Thoracic aorta (tissue), 2 donors: ENCODE data around the gene MAP3K9. TPM values are rescaled to one million over a fixed set of nuclear protein-coding genes. Genes with fewer than 3 reads are reported as not detected.

ENCODE experiments used
- ATAC-seq: fragments of 150-250 bp; one replicate; pipeline ENCODE4 v1.8.0; 2017; ENCODE audit warnings: low read depth; ENCODE audit not compliant: insufficient number of reproducible peaks, low FRiP score
- DNase-seq: peaks from one replicate; pipeline ENCODE4 v3.0.0-alpha.2; 2020; ENCODE audit warnings: low spot score
- H3K27ac ChIP-seq, 2 donors: fragments of 200-600 bp; sonication (generic); 1 replicate in 1 of 2; 2 replicates in 1 of 2; pipeline ENCODE4 v1.5.1; 2016; ENCODE audit warnings: mild to moderate bottlenecking in 2 of 2, moderate library complexity in 2 of 2
- H3K27me3 ChIP-seq: fragments of 200-600 bp; sonication (generic); replicated peaks from 2 replicates; pipeline ENCODE4 v1.6.0; 2016; ENCODE audit warnings: mild to moderate bottlenecking; ENCODE audit not compliant: insufficient read depth
- H3K36me3 ChIP-seq: fragments of 200-600 bp; sonication (generic); one replicate; pipeline ENCODE4 v1.5.1; 2016
- H3K4me1 ChIP-seq, 2 donors: fragments of 200-600 bp; sonication (generic); 1 replicate in 1 of 2; 2 replicates in 1 of 2; pipeline versions ENCODE4 v1.5.1 to v1.6.0; 2016; ENCODE audit warnings: low read depth in 2 of 2, mild to moderate bottlenecking in 1 of 2; ENCODE audit not compliant: control insufficient read depth in 1 of 2
- H3K4me3 ChIP-seq: fragments of 200-600 bp; sonication (generic); 2 replicates; pipeline ENCODE4 v1.5.1; 2016; ENCODE audit warnings: mild to moderate bottlenecking
- H3K9me3 ChIP-seq: fragments of 200-600 bp; sonication (generic); 2 replicates; pipeline ENCODE4 v1.5.1; 2016
- CTCF ChIP-seq: fragments of 200-600 bp; sonication (generic); IDR thresholded peaks from one replicate; pipeline ENCODE4 v1.5.1; 2019; ENCODE audit warnings: antibody characterized with exemption
- total RNA-seq, 2 donors: library from RNA; depleted of rRNA; stranded (reverse); fragments of >200 nt; gene quantifications; one replicate each; pipeline versions ENCODE4 v1.1.0 to v1.2.3, GENCODE V29; 2016

MAP3K9 gene
- total RNA-seq, 2 donors from 2014 or later, result 0.63 to 1.1 TPM

GRCh38 chr14:70713511-70713916, 95.8 kb downstream of the MAP3K9 start:
- Histone ChIP-seq H3K36me3 (no peaks in the 10 kb centered on the region), H3K27ac (peak overlapping the region; percentile 68 to 72), H3K27me3 (no peaks in the 10 kb centered on the region), H3K4me3 (peak overlapping the region; percentile 48), H3K9me3 (no peaks in the 10 kb centered on the region), H3K4me1 (peaks cover 10 to 21% of the 10 kb centered on the region in 2 donors)
- TF ChIP-seq CTCF, result no peak
- peak; percentile 42 for ATAC-seq
- DNase-seq, result no peak

- H3K36me3 ChIP-seq, result no peaks in the 10 kb centered on the region
- ATAC-seq, result peak; percentile 3
- peak overlapping the region; percentile 48 for H3K4me3 ChIP-seq
- H3K4me1 ChIP-seq, result peaks cover 10 to 21% of the 10 kb centered on the region in 2 donors
- no peak for DNase-seq
- no peaks in the 10 kb centered on the region for H3K9me3 ChIP-seq
- H3K27ac ChIP-seq, result peak overlapping the region; percentile 68 to 72
- no peaks in the 10 kb centered on the region for H3K27me3 ChIP-seq
- TF ChIP-seq CTCF, result no peak
Observed at GRCh38 chr14:70713096-70713495, 96.2 kb downstream of the MAP3K9 start.

GRCh38 chr14:70711451-70711850, 97.9 kb downstream of the MAP3K9 start:
- H3K9me3 ChIP-seq, result no peaks in the 10 kb centered on the region
- H3K4me3 ChIP-seq, result no peak overlapping the region
- H3K27ac ChIP-seq, result no peak overlapping the region
- peaks cover 10 to 21% of the 10 kb centered on the region in 2 donors for H3K4me1 ChIP-seq
- ATAC-seq, result no peak
- H3K27me3 ChIP-seq, result no peaks in the 10 kb centered on the region
- TF ChIP-seq CTCF, result no peak
- no peak for DNase-seq
- no peaks in the 10 kb centered on the region for H3K36me3 ChIP-seq

GRCh38 chr14:70709726-70710382, 99.5 kb downstream of the MAP3K9 start:
- Histone ChIP-seq H3K4me3 (no peak overlapping the region), H3K9me3 (no peaks in the 10 kb centered on the region), H3K27me3 (no peaks in the 10 kb centered on the region), H3K4me1 (peaks cover 10 to 21% of the 10 kb centered on the region in 2 donors), H3K27ac (no peak overlapping the region), H3K36me3 (no peaks in the 10 kb centered on the region)
- no peak for TF ChIP-seq CTCF
- ATAC-seq (no peak), DNase-seq (no peak)

- Histone ChIP-seq H3K9me3 (no peaks in the 10 kb centered on the region), H3K27ac (no peak overlapping the region), H3K36me3 (no peaks in the 10 kb centered on the region), H3K4me1 (peaks cover 5 to 18% of the 10 kb centered on the region in 2 donors), H3K27me3 (no peaks in the 10 kb centered on the region), H3K4me3 (no peak overlapping the region)
- ATAC-seq (no peak), DNase-seq (no peak)
- TF ChIP-seq CTCF, result no peak
Observed at GRCh38 chr14:70708717-70709570, 100.4 kb downstream of the MAP3K9 start.
